Thyroid gland (tissue), 4 donors: ENCODE measurements around the gene GPC6.

ENCODE experiments used
- CTCF ChIP-seq, 6 experiments: fragments of 200-600 bp in 3 of 6; fragments of 450-650 bp in 3 of 6; sonication (generic) in 3 of 6; IDR thresholded peaks; one replicate each; pipeline ENCODE4 v1.5.1; 2016 to 2019; ENCODE audit warnings: antibody characterized with exemption in 6 of 6, mild to moderate bottlenecking in 2 of 6, inconsistent platforms in 1 of 6, moderate library complexity in 1 of 6
- POLR2A ChIP-seq, 2 donors: fragments of 450-650 bp; IDR thresholded peaks; one replicate each; pipeline ENCODE4 v1.6.1; 2017; ENCODE audit warnings: antibody characterized with exemption in 2 of 2, mild to moderate bottlenecking in 2 of 2, moderate library complexity in 1 of 2

DNA sequence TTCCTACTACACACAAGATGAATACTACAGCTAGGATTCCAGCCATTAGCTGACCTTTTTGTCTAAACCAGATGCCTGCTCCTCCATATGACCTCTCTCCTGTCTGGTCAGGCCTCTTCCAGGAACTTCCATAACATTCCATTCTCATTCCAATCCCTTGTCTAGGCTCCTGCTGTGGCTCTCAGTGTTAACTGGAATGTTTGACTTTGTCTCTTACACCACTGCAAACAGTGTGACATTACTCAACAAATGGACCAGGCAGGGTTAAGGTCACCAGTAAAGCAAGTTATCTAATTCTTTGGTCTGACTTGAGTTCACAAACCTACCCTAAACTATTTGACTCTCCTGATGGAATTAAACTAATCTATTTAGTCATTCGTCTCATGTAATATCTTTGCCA lies 2.1 kb upstream of the GPC6 start:
- TF ChIP-seq CTCF (IDR thresholded peaks at IDR 0.05) (no peak), POLR2A (IDR thresholded peaks at IDR 0.05) (no peak)
